AG10803 (cell line): Measurements from ENCODE around the gene FBRSL1.

Source experiments
- DNase-seq: peaks from one replicate; pipeline ENCODE4 v3.0.0; 2010; ENCODE audit warnings: low read depth
- H3K4me3 ChIP-seq: 2 replicates; pipeline ENCODE4 v1.5.1; 2011; ENCODE audit warnings: mild to moderate bottlenecking, low read length, control low read depth
- CTCF ChIP-seq: conservative IDR thresholded peaks from 2 replicates; pipeline ENCODE4 v1.5.1; 2011; ENCODE audit warnings: mild to moderate bottlenecking, low read length, control low read depth, inconsistent platforms

The FBRSL1 gene

GRCh38 chr12:132490422-132491137, 629 bp downstream of the FBRSL1 start:
- peak overlapping the region; percentile 68 for H3K4me3 ChIP-seq
- peak; percentile 12 for DNase-seq
- no peak for TF ChIP-seq CTCF

- H3K4me3 ChIP-seq = peak overlapping the region; percentile 68
- TF ChIP-seq CTCF = no peak
- no peak for DNase-seq
These were observed 1.2 kb downstream of the FBRSL1 start for GRCh38 chr12:132491138-132491663.

GRCh38 chr12:132491761-132492378, 1.9 kb downstream of the FBRSL1 start:
- TF ChIP-seq CTCF = no peak
- no peak for DNase-seq
- H3K4me3 ChIP-seq = peak overlapping the region; percentile 68

DNA sequence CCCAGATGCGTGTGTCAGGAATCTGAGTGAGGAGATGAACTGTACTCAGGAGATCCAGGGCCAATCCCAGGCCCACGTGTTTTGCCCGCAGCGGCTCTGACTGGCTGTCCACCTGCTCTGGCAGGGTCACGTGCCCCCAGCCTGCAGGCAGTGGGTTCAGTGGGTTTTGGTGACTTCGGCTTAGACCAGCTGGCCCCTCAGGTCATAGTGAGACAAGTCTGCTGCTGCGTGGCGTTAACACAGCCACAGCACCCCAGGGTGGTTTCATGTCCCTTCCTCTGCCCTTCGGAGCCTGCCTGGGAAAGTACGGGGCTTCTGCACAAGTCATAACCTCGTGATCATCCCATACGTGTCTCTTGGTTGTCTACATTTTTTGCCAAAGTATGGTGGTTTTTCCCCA, 2.6 kb downstream of the FBRSL1 start:
- no peak overlapping the region; the same call in 1 of the 2 replicates for H3K4me3 ChIP-seq
- DNase-seq = no peak

DNA sequence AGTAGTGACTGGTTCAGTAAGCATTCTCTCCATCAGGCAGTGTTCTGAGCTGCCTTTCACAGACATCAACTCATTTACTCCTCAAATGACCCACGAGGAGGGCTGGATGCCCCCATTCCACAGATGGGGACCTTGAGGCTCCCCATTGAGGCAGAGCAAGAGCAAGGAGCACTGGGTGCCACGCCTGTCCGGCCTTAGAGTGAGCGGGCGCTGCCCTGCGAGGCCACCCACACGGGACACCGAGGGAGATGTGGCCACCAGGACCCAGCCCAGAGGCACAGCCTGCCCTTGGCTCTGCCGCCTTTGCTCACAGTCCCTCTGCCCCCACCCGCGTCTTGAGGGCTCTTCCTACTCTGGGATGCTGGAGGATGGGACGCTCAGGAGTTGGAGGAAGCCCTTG, 3.0 kb downstream of the FBRSL1 start:
- H3K4me3 ChIP-seq = no peak overlapping the region
- no peak for DNase-seq
- TF ChIP-seq CTCF = no peak

More for the DNA sequence above, 2.6 kb downstream of the FBRSL1 start:
- no peak for TF ChIP-seq CTCF

- DNase-seq = no peak
- no peak for TF ChIP-seq CTCF
- H3K4me3 ChIP-seq = no peak overlapping the region
These were observed 3.7 kb downstream of the FBRSL1 start for GRCh38 chr12:132493482-132494178.
